HG02884 (cell line): ENCODE data around the gene LRBA.

ENCODE experiments used
- ATAC-seq: cut with Tn5 transposase; IDR thresholded peaks from one replicate; pipeline ENCODE4 v1.9.1; 2021; ENCODE audit warnings: mild to moderate bottlenecking, moderate library complexity; ENCODE audit not compliant: unreplicated experiment

The LRBA gene

DNA sequence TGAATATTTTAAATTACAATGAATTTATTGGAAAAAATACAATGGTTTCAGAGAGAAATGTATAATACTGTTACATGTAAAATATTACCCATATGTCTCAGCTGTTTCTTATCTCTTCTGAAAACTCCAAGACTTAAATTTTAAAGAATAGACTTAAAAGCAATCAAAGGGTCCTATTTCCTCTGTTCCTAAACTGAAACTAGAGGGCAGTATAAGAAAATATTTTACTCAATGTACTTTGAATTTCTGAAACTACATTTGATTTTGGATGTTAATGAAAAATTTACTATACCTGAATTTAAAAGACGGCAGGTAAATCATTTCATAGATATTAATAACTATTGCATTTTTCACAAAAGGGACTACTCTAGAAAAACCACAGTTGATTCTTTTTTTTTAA is 200.2 kb downstream of the LRBA start:
- no peak for ATAC-seq

DNA sequence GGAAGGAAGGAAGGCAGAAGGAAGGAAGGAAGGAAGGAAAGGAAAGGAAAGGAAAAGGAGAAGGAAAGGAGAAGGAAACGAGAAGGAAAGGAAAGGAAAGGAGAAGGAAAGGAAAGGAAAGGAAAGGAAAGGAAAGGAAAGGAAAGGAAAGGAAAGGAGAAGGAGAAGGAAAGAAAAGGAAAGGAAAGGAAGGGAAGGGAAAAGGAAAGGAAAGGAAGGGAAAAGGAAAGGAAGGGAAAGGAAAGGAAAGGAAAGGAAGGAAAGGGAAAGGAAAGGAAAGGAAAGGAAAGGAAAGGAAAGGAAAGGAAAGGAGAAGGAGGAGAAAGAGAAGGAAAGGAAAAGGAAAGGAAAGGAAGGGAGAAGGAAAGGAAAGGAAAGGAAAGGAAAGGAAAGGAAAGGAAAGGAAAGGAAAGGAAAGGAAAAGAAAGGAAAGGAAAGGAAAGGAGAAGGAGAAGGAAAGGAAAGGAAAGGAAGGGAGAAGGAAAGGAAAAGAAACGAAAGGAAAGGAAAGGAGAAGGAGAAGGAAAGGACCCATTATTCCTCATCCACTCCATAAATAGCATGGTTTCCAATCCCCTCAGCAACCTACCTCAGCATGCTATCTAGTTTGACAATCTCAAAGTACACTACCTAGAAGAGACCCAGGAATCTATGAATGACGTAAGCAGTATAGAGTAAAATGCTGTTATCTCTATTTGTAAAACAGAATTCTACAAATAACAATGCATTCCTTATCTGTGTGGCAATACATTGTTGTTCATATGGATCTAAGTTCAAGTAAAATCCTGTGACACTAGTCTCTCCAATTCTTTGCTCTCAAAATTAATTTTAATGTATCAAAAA is 209.7 kb downstream of the LRBA start:
- no peak for ATAC-seq

GRCh38 chr4:150801833-150802232 is 213.3 kb downstream of the LRBA start:
- ATAC-seq, result no peak

- ATAC-seq, result no peak
These were observed 215.9 kb downstream of the LRBA start for GRCh38 chr4:150799207-150799606.

DNA sequence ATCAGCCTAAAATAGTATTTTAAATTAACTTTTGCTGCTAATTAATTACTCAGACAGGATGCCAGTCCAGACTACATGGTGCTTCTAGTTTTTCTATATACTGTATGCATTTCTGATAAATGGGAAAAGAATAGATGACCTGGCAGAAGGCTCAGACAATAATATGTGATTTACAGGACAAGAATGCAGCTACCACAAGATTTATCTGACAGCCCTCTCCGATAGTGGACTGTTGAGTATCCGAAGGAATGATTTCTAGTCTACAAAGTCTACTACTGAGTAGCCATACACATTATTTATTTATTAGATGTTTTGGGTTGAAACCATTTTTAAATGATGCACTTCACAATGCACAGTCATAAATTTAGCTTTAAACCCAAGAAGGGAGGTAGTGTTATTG is 220.4 kb downstream of the LRBA start:
- no peak for ATAC-seq

- no peak for ATAC-seq
These were observed 225.2 kb downstream of the LRBA start for GRCh38 chr4:150789864-150790263.

DNA sequence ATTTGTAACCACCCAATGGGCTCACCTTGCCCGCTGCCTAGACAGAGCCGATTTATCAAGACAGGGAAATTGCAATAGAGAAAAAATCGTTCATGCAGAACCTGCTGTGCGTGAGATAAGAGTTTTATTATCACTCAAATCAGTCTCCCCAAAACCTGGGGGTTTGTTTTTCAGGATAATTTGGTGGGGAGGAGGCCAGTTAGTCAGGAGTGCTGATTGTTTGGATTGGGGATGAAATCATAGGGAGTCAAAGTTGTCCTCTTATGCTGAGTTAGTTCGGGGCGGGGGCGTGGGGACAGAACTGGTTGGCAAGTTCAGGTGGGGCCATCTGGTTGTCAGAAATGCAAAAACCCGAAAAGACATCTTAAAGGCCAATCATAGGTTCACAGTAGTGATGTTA is 230.1 kb downstream of the LRBA start:
- no peak for ATAC-seq

- no peak for ATAC-seq
These were observed 230.8 kb downstream of the LRBA start for GRCh38 chr4:150784305-150784704.

GRCh38 chr4:150782921-150783320 is 232.2 kb downstream of the LRBA start:
- no peak for ATAC-seq

DNA sequence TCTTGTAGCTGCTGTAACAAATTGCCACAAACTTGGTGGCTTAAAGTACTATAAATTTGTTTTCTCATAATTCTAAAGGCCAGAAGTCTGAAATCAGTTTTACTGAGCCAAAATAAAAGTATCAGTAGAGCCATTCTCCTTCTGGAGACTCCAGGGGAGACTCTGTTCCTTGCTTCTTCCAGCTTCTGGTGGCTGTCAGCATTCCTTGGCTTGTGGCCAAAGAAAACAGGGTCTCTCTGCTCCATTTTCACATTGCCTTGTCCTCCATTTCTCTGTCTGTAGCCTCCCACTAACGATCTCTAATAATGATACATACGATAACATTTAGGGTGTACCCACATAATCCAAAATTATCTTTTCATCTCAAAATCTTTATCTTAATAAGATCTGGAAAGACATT is 232.8 kb downstream of the LRBA start:
- no peak for ATAC-seq

- no peak for ATAC-seq
These were observed 233.9 kb downstream of the LRBA start for GRCh38 chr4:150781191-150781590.

DNA sequence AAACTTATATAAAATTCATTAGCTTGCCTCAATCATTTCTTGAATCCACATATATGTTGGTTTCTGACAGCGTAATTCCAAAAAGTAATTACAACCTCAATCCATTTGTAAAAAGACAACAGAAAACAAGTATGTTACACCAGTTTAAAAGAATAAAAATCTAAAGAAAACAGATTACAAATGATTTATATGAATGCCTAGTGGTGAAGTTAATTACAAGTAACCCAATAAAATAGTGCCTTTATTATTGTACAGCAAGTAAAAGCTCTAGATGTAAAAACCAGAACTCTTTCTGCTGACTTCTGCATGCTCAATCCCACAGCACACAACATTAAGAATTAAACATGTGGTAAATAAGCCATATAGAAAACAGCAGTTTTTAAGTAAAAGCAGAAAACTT is 235.4 kb downstream of the LRBA start:
- no peak for ATAC-seq

- ATAC-seq, result no peak
These were observed 241.2 kb downstream of the LRBA start for GRCh38 chr4:150773729-150774449.

GRCh38 chr4:150773032-150773431 is 242.1 kb downstream of the LRBA start:
- no peak for ATAC-seq

DNA sequence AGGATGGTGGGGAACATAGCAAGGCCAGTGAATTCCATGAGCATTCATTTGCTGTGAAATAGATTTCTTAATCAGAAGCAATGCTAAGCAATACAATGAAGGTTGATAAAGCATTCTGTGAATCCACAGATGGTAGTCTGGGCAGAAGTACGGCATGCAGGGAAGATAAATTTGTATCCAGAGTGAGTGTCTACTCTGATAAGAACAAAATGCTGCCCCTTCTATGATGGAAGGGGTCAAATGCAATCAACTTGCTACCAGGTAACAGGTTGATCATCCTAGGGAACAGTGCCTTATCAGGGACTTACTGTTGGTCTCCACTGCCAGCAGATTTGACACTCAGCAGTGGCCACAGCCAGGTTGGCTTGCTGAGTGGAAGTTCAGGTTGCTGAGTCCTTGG is 243.7 kb downstream of the LRBA start:
- no peak for ATAC-seq

DNA sequence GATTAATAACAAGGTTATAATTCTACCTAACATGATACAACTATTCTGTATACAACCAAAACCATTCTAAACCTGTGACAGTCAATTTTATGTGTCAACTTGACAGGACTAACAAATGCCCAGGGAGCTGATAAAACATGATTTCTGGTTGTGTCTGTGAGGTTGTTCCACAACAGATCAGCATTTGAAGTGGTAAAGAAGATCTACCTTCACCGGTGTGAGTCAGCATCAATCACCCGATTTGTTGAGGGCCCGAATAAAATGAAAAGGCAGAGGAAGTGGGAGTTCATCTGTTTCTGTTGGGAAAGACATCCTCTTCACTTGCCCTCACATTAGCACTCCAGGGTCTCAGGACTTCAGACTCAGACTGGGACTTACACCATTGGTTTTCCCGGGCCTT is 245.2 kb downstream of the LRBA start:
- ATAC-seq, result no peak

- ATAC-seq, result no peak
These were observed 245.8 kb downstream of the LRBA start for GRCh38 chr4:150769248-150769647.

DNA sequence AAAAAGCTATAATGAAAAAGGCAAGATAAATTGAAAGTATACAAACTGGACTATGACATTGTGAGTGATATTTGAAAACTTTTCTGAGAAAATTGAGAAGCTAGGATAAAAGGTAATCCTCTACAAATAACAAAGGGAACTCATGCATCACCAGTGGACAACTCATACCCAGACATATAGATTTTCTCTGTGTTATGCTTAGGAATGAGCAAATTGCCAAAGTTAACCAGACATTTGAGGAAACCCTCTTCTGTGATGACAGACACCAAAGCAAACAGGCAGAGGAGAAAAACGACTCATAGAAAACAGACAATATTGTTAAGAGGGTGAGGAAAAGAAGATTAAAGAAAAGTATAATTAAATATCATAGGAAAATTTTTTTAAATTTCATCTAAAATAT is 246.6 kb downstream of the LRBA start:
- no peak for ATAC-seq

DNA sequence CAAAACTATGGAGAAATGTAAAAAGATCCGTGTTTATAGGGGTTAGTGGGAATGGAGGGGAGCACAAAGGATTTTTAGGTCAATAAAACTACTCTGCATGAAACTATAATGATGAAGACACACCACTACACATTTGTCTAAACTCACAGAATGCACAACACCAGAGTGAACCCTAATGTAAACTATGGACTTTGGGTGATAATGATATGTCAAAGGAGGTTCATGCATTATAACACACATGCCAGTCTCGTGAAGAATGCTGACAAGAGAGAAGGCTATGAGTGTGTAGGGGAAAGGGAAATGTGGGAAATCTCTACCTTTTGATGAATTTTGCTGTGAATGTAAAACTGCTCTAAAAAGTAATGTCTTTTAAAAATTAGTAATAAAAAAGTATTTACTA is 249.9 kb downstream of the LRBA start:
- no peak for ATAC-seq

GRCh38 chr4:150751648-150752047 is 263.4 kb downstream of the LRBA start:
- no peak for ATAC-seq

GRCh38 chr4:150750824-150751223 is 264.3 kb downstream of the LRBA start:
- no peak for ATAC-seq

DNA sequence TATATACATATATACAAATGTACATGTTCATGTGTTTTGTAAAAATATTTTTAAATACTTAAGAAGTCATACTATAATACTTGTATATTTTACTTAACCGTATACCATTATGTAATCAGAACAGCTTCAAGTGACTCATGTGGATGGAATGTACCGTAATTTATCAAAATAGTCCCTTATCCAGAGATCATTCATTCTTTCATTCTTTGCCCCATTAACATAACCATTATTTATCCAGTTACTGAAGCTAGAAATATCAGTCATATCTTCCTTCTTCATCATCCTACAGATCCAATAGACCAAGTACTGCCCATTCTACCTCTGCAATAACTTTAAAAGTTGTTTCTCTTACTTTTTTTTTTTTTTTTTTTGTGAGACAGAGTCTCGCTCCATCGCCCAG is 268.9 kb downstream of the LRBA start:
- ATAC-seq, result no peak
